Stomach (tissue), 4 donors: Measurements from ENCODE around the gene CYP4F2.

Experiments used
- POLR2A ChIP-seq, 4 donors: fragments of 450-650 bp; IDR thresholded peaks; one replicate each; pipeline ENCODE4 v1.6.1; 2016; ENCODE audit warnings: antibody characterized with exemption in 4 of 4, control low read depth in 2 of 4, mild to moderate bottlenecking in 1 of 4, moderate library complexity in 1 of 4
- POLR2AphosphoS5 ChIP-seq, 3 donors: sonication (generic); formaldehyde crosslinking; IDR thresholded peaks; one replicate each; pipeline ENCODE4 v1.6.1; 2016; ENCODE audit warnings: antibody characterized with exemption in 3 of 3
- TF ChIP-seq, protein P1 (sequence below), 7 experiments: fragments of 450-650 bp in 4 of 7; fragments of 200-600 bp in 3 of 7; sonication (generic) in 3 of 7; IDR thresholded peaks; one replicate each; pipeline ENCODE4 v1.5.1; 2016 to 2019; ENCODE audit warnings: antibody characterized with exemption in 7 of 7, control low read depth in 2 of 7, mild to moderate bottlenecking in 1 of 7

DNA sequence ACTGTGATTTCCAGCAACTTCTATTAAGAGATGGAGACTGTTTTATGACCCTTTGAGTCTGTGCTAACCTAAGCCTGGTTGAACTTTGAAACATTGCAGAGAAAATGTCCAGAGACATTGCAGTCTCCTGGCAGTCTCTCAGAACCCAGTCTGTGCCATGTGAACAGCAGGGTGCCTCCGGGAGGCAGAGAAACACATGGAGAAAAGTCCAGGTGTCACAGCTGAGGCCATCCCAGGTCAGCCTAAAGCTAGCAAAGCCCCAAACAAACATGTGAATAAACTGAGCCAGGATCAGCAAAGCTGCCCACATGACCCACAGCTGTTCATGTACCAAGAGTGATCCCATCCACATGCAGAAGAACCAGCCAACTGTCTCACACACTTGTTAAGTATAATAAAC lies 28.6 kb upstream of the CYP4F2 start:
- TF ChIP-seq, protein P1, sequence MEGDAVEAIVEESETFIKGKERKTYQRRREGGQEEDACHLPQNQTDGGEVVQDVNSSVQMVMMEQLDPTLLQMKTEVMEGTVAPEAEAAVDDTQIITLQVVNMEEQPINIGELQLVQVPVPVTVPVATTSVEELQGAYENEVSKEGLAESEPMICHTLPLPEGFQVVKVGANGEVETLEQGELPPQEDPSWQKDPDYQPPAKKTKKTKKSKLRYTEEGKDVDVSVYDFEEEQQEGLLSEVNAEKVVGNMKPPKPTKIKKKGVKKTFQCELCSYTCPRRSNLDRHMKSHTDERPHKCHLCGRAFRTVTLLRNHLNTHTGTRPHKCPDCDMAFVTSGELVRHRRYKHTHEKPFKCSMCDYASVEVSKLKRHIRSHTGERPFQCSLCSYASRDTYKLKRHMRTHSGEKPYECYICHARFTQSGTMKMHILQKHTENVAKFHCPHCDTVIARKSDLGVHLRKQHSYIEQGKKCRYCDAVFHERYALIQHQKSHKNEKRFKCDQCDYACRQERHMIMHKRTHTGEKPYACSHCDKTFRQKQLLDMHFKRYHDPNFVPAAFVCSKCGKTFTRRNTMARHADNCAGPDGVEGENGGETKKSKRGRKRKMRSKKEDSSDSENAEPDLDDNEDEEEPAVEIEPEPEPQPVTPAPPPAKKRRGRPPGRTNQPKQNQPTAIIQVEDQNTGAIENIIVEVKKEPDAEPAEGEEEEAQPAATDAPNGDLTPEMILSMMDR (IDR thresholded peaks at IDR 0.05): no peak
- no peak for TF ChIP-seq POLR2A (IDR thresholded peaks at IDR 0.05)
- no peak for TF ChIP-seq POLR2AphosphoS5 (IDR thresholded peaks at IDR 0.05)
